ENCODE data around the gene DNAH2. TPM values are rescaled to one million over a fixed set of nuclear protein-coding genes. Genes with fewer than 3 reads are reported as not detected.

Gene DNAH2
- total and polyA plus RNA-seq, 2 of the 13 experiments (the other 11 are each of a cell fraction or from before 2014, with no cell fraction given), result not detected

- ChIA-PET CTCF (ENCODE audit: low intra/inter-chr PET ratio, low total read pairs) (no interaction called here), POLR2A (no interaction called here)
- H3K4me1 ChIP-seq (ENCODE audit: insufficient read depth, low read length), result peaks cover 24% of the 10 kb centered on the region
- intact Hi-C loops (cut with micrococcal nuclease; ENCODE audit: unreplicated experiment) (no loop called here), in situ Hi-C loops (cut with HindIII; ENCODE audit: extremely low pct_ligation_motif_present, low pct_unique_long_range_greater_than_20kb) (no loop called here)
- H3K4me3 ChIP-seq (replicated peaks in 1 of 3; ENCODE audit: insufficient read depth in 1 of 3, low read depth in 2 of 3, low read length in 3 of 3), result no peak overlapping the region
- H3K27ac ChIP-seq (ENCODE audit: extremely low read length, insufficient read depth, low read length), result no peak overlapping the region
- peak; percentile 74 for FAIRE-seq
- no peak overlapping the region for H3K4me2 ChIP-seq (ENCODE audit: low read depth, low read length)
- no TSS peak for BruUV-seq (replicated peaks)
- H3K9me3 ChIP-seq (ENCODE audit: low read length), result no peaks in the 10 kb centered on the region
- WGBS (ENCODE audit: low lambda C conversion rate), result 3% methylated on average over 9 of the region's 9 CpGs
- ATAC-seq, result peak; percentile 72; the same call in 2 of the 3 replicates
- peak; percentile 86 for DNase-seq (ENCODE audit: low spot score)
- H4K20me1 ChIP-seq (ENCODE audit: insufficient read depth, low read length), result no peaks in the 10 kb centered on the region
- no peaks in the 10 kb centered on the region for H3K79me2 ChIP-seq (ENCODE audit: insufficient read depth, low read length)
- H3K36me3 ChIP-seq (replicated peaks in 1 of 2; ENCODE audit: control insufficient read depth in 1 of 2, insufficient read depth in 2 of 2, low read length in 2 of 2), result no peaks in the 10 kb centered on the region
- no peak overlapping the region for H2AFZ ChIP-seq (ENCODE audit: low read length)
- no peak overlapping the region for H3K9ac ChIP-seq (ENCODE audit: insufficient read depth, low read depth, low read length)
- H3K27me3 ChIP-seq (ENCODE audit: control insufficient read depth in 1 of 2, insufficient read depth in 2 of 2, low read length in 2 of 2), result peaks cover 1 to 36% of the 10 kb centered on the region in 2 experiments; a peak in 3 of 5 replicates
- TF ChIP-seq ZNF207 (IDR thresholded peaks at IDR 0.05; ENCODE audit: borderline replicate concordance) (no peak), KLF13 (CRISPR knock-in tag; IDR thresholded peaks at IDR 0.05) (no peak), ATF7 (IDR thresholded peaks at IDR 0.05) (no peak), ATF7 (CRISPR knock-in tag; IDR thresholded peaks at IDR 0.05) (no peak), STAG1 (CRISPR knock-in tag; IDR thresholded peaks at IDR 0.05) (0 out of 2 replicates have a peak, but pooled peaks have one; percentile 4), NFE2L1 (CRISPR knock-in tag; IDR thresholded peaks at IDR 0.05; ENCODE audit: borderline replicate concordance) (no peak), NCOA1 (CRISPR knock-in tag; IDR thresholded peaks at IDR 0.05) (no peak), ZNF850 (CRISPR knock-in tag; conservative IDR thresholded peaks at IDR 0.05) (no peak), ZNF598 (CRISPR knock-in tag; IDR thresholded peaks at IDR 0.05; ENCODE audit: borderline replicate concordance) (no peak), ZNF652 (CRISPR knock-in tag; IDR thresholded peaks at IDR 0.05; ENCODE audit: borderline replicate concordance, low read depth) (no peak), MLLT10 (CRISPR knock-in tag; IDR thresholded peaks at IDR 0.05) (no peak), ETV5 (CRISPR knock-in tag; IDR thresholded peaks at IDR 0.05; ENCODE audit: borderline replicate concordance) (peak; percentile 67; the same call in 1 of the 2 replicates), ZSCAN9 (CRISPR knock-in tag; IDR thresholded peaks at IDR 0.05; ENCODE audit: borderline replicate concordance) (no peak), TCF7 (IDR thresholded peaks at IDR 0.05; ENCODE audit: low read depth) (no peak), HNRNPK (IDR thresholded peaks at IDR 0.05; ENCODE audit: low read depth, low read length, poor library complexity, severe bottlenecking) (no peak), CBX5 (CRISPR knock-in tag; IDR thresholded peaks at IDR 0.05; ENCODE audit: borderline replicate concordance) (peak; percentile 78; the same call in 1 of the 2 replicates), CSRNP2 (CRISPR knock-in tag; conservative IDR thresholded peaks at IDR 0.05; ENCODE audit: low read depth) (no peak), ELF3 (CRISPR knock-in tag; IDR thresholded peaks at IDR 0.05) (peak; percentile 61; the same call in 1 of the 2 replicates), PAF1 (CRISPR knock-in tag; IDR thresholded peaks at IDR 0.05) (no peak), FOXK2 (IDR thresholded peaks at IDR 0.05) (no peak), HCFC1 (IDR thresholded peaks at IDR 0.05; ENCODE audit: low read depth, low read length) (no peak), KDM3A (CRISPR knock-in tag; IDR thresholded peaks at IDR 0.05; ENCODE audit: low read depth) (peak; percentile 53; the same call in 1 of the 2 replicates), SNAI1 (CRISPR knock-in tag; IDR thresholded peaks at IDR 0.05; ENCODE audit: borderline replicate concordance) (no peak), SOX6 (IDR thresholded peaks at IDR 0.05) (no peak), SOX6 (CRISPR knock-in tag; IDR thresholded peaks at IDR 0.05) (peak; percentile 72)
- TF ChIP-seq, protein P1, sequence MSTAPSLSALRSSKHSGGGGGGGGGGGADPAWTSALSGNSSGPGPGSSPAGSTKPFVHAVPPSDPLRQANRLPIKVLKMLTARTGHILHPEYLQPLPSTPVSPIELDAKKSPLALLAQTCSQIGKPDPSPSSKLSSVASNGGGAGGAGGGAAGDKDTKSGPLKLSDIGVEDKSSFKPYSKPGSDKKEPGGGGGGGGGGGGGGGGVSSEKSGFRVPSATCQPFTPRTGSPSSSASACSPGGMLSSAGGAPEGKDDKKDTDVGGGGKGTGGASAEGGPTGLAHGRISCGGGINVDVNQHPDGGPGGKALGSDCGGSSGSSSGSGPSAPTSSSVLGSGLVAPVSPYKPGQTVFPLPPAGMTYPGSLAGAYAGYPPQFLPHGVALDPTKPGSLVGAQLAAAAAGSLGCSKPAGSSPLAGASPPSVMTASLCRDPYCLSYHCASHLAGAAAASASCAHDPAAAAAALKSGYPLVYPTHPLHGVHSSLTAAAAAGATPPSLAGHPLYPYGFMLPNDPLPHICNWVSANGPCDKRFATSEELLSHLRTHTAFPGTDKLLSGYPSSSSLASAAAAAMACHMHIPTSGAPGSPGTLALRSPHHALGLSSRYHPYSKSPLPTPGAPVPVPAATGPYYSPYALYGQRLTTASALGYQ (CRISPR knock-in tag; IDR thresholded peaks at IDR 0.05), result peak; percentile 65; the same call in 1 of the 2 replicates
Measured at GRCh38 chr17:7774055-7774521, 56.5 kb downstream of the DNAH2 start.
